Activated B cell treated with CpG ODN at 0.5 μM for 24 hours (primary cell): ENCODE measurements around the gene ROR1. TPM values are rescaled to one million over a fixed set of nuclear protein-coding genes. Genes with fewer than 3 reads are reported as not detected.

Experiments
- ATAC-seq: fragments of 200-7000 bp; cut with Tn5 transposase; one replicate; pipeline ENCODE4 v1.10.0; 2021; ENCODE audit warnings: low read depth, mild to moderate bottlenecking, moderate library complexity
- CTCF ChIA-PET: fragments of 350-600 bp; sonication (Branson Sonifier 250); formaldehyde crosslinking; loops from one replicate; lab custom pipeline; 2021; ENCODE audit warnings: antibody characterized with exemption; lab: Charles Lee
- POLR2A ChIA-PET: fragments of 350-600 bp; sonication (Branson Sonifier 250); formaldehyde crosslinking; loops from one replicate; lab custom pipeline; 2021; ENCODE audit warnings: antibody characterized with exemption; lab: Charles Lee
- DNase-seq: peaks from one replicate; pipeline ENCODE4 v3.0.0; 2022
- H3K27ac Mint-ChIP-seq: one replicate; pipeline ENCODE4 v1.8.0; 2020; ENCODE audit warnings: mixed read lengths
- H3K27me3 Mint-ChIP-seq: one replicate; pipeline ENCODE4 v1.8.0; 2021; ENCODE audit warnings: mixed read lengths
- H3K36me3 Mint-ChIP-seq: one replicate; pipeline ENCODE4 v1.8.0; 2021; ENCODE audit warnings: low read depth, mixed read lengths
- H3K4me1 Mint-ChIP-seq: one replicate; pipeline ENCODE4 v1.8.0; 2021; ENCODE audit warnings: mixed read lengths
- H3K4me3 Mint-ChIP-seq: one replicate; pipeline ENCODE4 v1.8.0; 2020; ENCODE audit warnings: mild to moderate bottlenecking, mixed read lengths
- H3K9me3 Mint-ChIP-seq: one replicate; pipeline ENCODE4 v1.8.0; 2020; ENCODE audit warnings: mixed read lengths
- intact Hi-C: fragments of 100-400 bp; cut with micrococcal nuclease; formaldehyde crosslinking; loops from one replicate; pipeline ENCODE4 v1.15.1; 2024
- total RNA-seq: library from RNA; stranded (reverse); gene quantifications from 2 replicates; pipeline ENCODE4 v1.2.3, GENCODE V29; 2022
- TF ChIP-seq, protein P1 (sequence below): fragments of 200-600 bp; IDR thresholded peaks from one replicate; pipeline ENCODE4 v1.8.0; 2022; ENCODE audit warnings: antibody characterized with exemption, mild to moderate bottlenecking

ROR1 gene
- total RNA-seq, 1 donor from 2014 or later, result 2.2 TPM

DNA sequence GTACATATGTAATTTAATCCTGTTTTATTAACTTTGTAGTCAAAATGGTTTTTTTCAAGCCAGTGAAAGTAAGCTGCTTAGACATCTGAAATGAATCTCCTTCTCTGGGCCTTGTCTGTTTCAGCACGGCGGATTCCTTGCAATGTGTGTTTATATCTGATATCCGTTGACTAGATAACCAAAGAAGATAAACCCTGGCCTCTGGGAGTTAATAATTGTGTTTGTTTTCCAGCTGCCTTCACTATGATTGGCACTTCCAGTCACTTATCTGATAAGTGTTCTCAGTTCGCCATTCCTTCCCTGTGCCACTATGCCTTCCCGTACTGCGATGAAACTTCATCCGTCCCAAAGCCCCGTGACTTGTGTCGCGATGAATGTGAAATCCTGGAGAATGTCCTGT, 366.1 kb downstream of the ROR1 start:
- intact Hi-C loops, result loop anchor here (5.0 kb wide), 1 partner anchor 102 kb away; no protein-coding TSS in a partner anchor
- no peaks in the 10 kb centered on the region for H3K9me3 Mint-ChIP-seq

DNA sequence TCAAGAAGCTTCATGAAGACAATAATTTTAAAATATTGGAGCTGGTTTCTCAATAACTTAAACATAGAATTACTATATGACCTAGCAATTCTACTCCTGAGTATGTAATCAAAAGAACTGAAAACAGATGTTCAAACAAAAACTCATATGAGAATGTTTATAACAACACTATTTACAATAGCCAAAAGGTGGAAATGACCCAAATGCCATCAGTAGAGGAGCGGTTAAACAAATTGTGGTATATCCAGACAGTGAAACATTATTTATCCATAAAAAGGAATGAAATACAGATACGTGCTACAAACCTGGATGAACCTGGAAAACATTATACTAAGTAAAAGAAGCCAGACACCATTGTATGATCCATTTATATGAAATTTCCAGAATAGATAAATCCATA, 366.8 kb downstream of the ROR1 start:
- POLR2A ChIA-PET, result no interaction called here
- TF ChIP-seq, protein P1, sequence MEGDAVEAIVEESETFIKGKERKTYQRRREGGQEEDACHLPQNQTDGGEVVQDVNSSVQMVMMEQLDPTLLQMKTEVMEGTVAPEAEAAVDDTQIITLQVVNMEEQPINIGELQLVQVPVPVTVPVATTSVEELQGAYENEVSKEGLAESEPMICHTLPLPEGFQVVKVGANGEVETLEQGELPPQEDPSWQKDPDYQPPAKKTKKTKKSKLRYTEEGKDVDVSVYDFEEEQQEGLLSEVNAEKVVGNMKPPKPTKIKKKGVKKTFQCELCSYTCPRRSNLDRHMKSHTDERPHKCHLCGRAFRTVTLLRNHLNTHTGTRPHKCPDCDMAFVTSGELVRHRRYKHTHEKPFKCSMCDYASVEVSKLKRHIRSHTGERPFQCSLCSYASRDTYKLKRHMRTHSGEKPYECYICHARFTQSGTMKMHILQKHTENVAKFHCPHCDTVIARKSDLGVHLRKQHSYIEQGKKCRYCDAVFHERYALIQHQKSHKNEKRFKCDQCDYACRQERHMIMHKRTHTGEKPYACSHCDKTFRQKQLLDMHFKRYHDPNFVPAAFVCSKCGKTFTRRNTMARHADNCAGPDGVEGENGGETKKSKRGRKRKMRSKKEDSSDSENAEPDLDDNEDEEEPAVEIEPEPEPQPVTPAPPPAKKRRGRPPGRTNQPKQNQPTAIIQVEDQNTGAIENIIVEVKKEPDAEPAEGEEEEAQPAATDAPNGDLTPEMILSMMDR, result no peak
- Mint-ChIP-seq H3K36me3 (no peaks in the 10 kb centered on the region), H3K27ac (no peak overlapping the region), H3K4me1 (no peaks in the 10 kb centered on the region), H3K4me3 (no peak overlapping the region), H3K27me3 (peaks cover 5% of the 10 kb centered on the region), H3K9me3 (no peaks in the 10 kb centered on the region)
- intact Hi-C loops, result no loop called here
- CTCF ChIA-PET, result interaction anchor here (5.8 kb wide), 1 partner anchor 449 kb away, joined by 60 read pairs; no protein-coding TSS in a partner anchor
- DNase-seq, result no peak
- no peak for ATAC-seq

More for the DNA sequence above, 366.1 kb downstream of the ROR1 start:
- H3K4me3 Mint-ChIP-seq, result no peak overlapping the region
- H3K4me1 Mint-ChIP-seq, result no peaks in the 10 kb centered on the region
- CTCF ChIA-PET, result interaction anchor here (1.1 to 5.8 kb wide), 3 partner anchors 200 to 523 kb away, joined by 3 to 60 read pairs (median 3); no protein-coding TSS in a partner anchor
- H3K36me3 Mint-ChIP-seq, result no peaks in the 10 kb centered on the region
- H3K27ac Mint-ChIP-seq, result no peak overlapping the region
- DNase-seq, result no peak
- POLR2A ChIA-PET, result no interaction called here
- TF ChIP-seq, protein P1, result no peak
- ATAC-seq, result no peak
- H3K27me3 Mint-ChIP-seq, result peaks cover 5% of the 10 kb centered on the region

GRCh38 chr1:64147045-64147724, 373.4 kb downstream of the ROR1 start:
- Mint-ChIP-seq H3K36me3 (no peaks in the 10 kb centered on the region), H3K27me3 (peaks cover 4% of the 10 kb centered on the region), H3K27ac (no peak overlapping the region), H3K9me3 (no peaks in the 10 kb centered on the region), H3K4me3 (no peak overlapping the region), H3K4me1 (no peaks in the 10 kb centered on the region)
- ATAC-seq (no peak), DNase-seq (no peak)
- intact Hi-C loops, result no loop called here
- CTCF ChIA-PET, result no interaction called here
- TF ChIP-seq, protein P1, result no peak
- POLR2A ChIA-PET, result no interaction called here

- no peaks in the 10 kb centered on the region for H3K9me3 Mint-ChIP-seq
- no peaks in the 10 kb centered on the region for H3K4me1 Mint-ChIP-seq
- no peak for ATAC-seq
- H3K36me3 Mint-ChIP-seq, result no peaks in the 10 kb centered on the region
- H3K27ac Mint-ChIP-seq, result no peak overlapping the region
- TF ChIP-seq, protein P1, result no peak
- DNase-seq, result no peak
- ChIA-PET POLR2A (interaction anchor here (0.6 kb wide), 1 partner anchor 72 kb away, joined by 4 read pairs; no protein-coding TSS in a partner anchor), CTCF (interaction anchor here (0.6 kb wide), 1 partner anchor 11 kb away, joined by 3 read pairs; no protein-coding TSS in a partner anchor)
- H3K4me3 Mint-ChIP-seq, result no peak overlapping the region
- intact Hi-C loops, result no loop called here
- H3K27me3 Mint-ChIP-seq, result peaks cover 4% of the 10 kb centered on the region
Observed at GRCh38 chr1:64147759-64148158, 373.9 kb downstream of the ROR1 start.

DNA sequence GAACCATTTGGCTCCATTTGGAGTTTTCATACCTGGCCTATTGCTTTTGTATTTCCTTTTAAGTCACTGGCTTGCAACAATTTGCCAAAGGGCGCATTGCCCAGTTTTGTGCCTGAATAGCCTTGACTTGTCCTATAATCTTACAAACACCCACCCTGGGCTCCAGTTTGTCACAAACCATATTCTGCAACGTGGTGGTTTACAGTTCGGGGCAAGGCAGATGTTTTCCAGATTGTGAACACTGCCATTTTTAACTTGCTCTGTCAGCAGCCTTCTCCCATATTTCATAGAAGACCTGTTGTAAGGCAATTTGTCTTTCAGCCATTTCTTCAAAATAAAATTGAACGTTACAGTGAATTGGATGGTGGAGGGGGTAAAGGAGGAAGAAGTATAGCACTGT, 376.4 kb downstream of the ROR1 start:
- TF ChIP-seq, protein P1, result no peak
- Mint-ChIP-seq H3K27me3 (peaks cover 4% of the 10 kb centered on the region), H3K36me3 (no peaks in the 10 kb centered on the region), H3K4me1 (no peaks in the 10 kb centered on the region), H3K4me3 (no peak overlapping the region), H3K9me3 (no peaks in the 10 kb centered on the region), H3K27ac (no peak overlapping the region)
- ChIA-PET CTCF (interaction anchor here (2.1 kb wide), 1 partner anchor 12 kb away, joined by 6 read pairs; no protein-coding TSS in a partner anchor), POLR2A (no interaction called here)
- intact Hi-C loops, result no loop called here
- no peak for ATAC-seq
- no peak for DNase-seq
